PC-9 (cell line): Measurements from ENCODE around the gene ERC2. TPM values are rescaled to one million over a fixed set of nuclear protein-coding genes. Genes with fewer than 3 reads are reported as not detected.

Experiments
- BruUV-seq: library from RNA; stranded (reverse); fragments of 400-500 nt; replicated peaks from 2 replicates; lab custom pipeline; 2021; lab: Mats Ljungman, UMichigan
- CTCF ChIA-PET: fragments of 300-600 bp; sonication (Branson Sonifier 250); formaldehyde crosslinking; loops from one replicate; lab custom pipeline; 2022; ENCODE audit warnings: antibody characterized with exemption; lab: Charles Lee
- POLR2A ChIA-PET: fragments of 300-600 bp; sonication (Branson Sonifier 250); formaldehyde crosslinking; loops from one replicate; lab custom pipeline; 2022; ENCODE audit warnings: antibody characterized with exemption; ENCODE audit not compliant: unreplicated experiment; lab: Charles Lee
- DNase-seq, 2 experiments: peaks; one replicate each; pipeline versions ENCODE4 v3.0.0 to v3.0.0-alpha.2; 2015 to 2022; ENCODE audit warnings: mixed read lengths in 1 of 2
- H2AFZ ChIP-seq: fragments of 200-600 bp; sonication (generic); 2 replicates; pipeline ENCODE4 v1.8.1; 2017; ENCODE audit warnings: antibody characterized with exemption
- H3F3A ChIP-seq: fragments of 200-600 bp; sonication (generic); 2 replicates; pipeline ENCODE4 v1.8.1; 2017; ENCODE audit warnings: antibody characterized with exemption, mild to moderate bottlenecking, low read depth; ENCODE audit not compliant: insufficient read depth
- H3K27ac ChIP-seq: fragments of 200-600 bp; sonication (generic); 2 replicates; pipeline ENCODE4 v1.6.1; 2016; ENCODE audit warnings: mixed run types
- H3K27me3 ChIP-seq: fragments of 200-600 bp; sonication (generic); 2 replicates; pipeline ENCODE4 v1.6.1; 2016; ENCODE audit warnings: low read depth, mixed run types; ENCODE audit not compliant: insufficient read depth
- H3K36me3 ChIP-seq: fragments of 200-600 bp; sonication (generic); 2 replicates; pipeline ENCODE4 v1.6.1; 2016; ENCODE audit warnings: low read depth, mixed run types
- H3K4me1 ChIP-seq: fragments of 200-600 bp; sonication (generic); replicated peaks from 2 replicates; pipeline ENCODE4 v1.6.1; 2016; ENCODE audit warnings: mixed run types; ENCODE audit not compliant: insufficient read depth
- H3K4me2 ChIP-seq: fragments of 200-600 bp; sonication (generic); 2 replicates; pipeline ENCODE4 v1.6.1; 2017; ENCODE audit warnings: mixed run types
- H3K4me3 ChIP-seq: fragments of 200-600 bp; sonication (generic); 2 replicates; pipeline ENCODE4 v1.6.1; 2016; ENCODE audit warnings: mixed run types
- H3K79me2 ChIP-seq: fragments of 200-600 bp; sonication (generic); 2 replicates; pipeline ENCODE4 v1.6.1; 2017; ENCODE audit warnings: low read depth, mixed run types
- H3K9me2 ChIP-seq: fragments of 200-600 bp; sonication (generic); 2 replicates; pipeline ENCODE4 v1.8.1; 2017; ENCODE audit warnings: mild to moderate bottlenecking; ENCODE audit not compliant: insufficient read depth
- H3K9me3 ChIP-seq: fragments of 200-600 bp; sonication (generic); 2 replicates; pipeline ENCODE4 v1.8.1; 2016; ENCODE audit warnings: low read depth; ENCODE audit not compliant: insufficient read depth
- H4K20me1 ChIP-seq: fragments of 200-600 bp; sonication (generic); 2 replicates; pipeline ENCODE4 v1.8.1; 2017; ENCODE audit not compliant: insufficient read depth
- EZH2 ChIP-seq: fragments of 200-600 bp; sonication (generic); IDR thresholded peaks from 2 replicates; pipeline ENCODE4 v1.8.0; 2017; ENCODE audit warnings: antibody characterized with exemption, low read depth
- intact Hi-C: fragments of 100-400 bp; cut with micrococcal nuclease; formaldehyde crosslinking; loops from one replicate; pipeline ENCODE4 v1.10.0; 2022; ENCODE audit not compliant: unreplicated experiment
- total RNA-seq: library from RNA; stranded (reverse); gene quantifications from 2 replicates; pipeline ENCODE4 v1.2.3, GENCODE V29; 2021
- TF ChIP-seq, protein P1 (sequence below): fragments of 200-600 bp; sonication (generic); conservative IDR thresholded peaks from 2 replicates; pipeline ENCODE4 v1.6.1; 2017; ENCODE audit warnings: mixed run types, antibody characterized with exemption, mild to moderate bottlenecking, moderate library complexity

ERC2 gene
- total RNA-seq, 1 experiment from 2014 or later, result 1.4 TPM

DNA sequence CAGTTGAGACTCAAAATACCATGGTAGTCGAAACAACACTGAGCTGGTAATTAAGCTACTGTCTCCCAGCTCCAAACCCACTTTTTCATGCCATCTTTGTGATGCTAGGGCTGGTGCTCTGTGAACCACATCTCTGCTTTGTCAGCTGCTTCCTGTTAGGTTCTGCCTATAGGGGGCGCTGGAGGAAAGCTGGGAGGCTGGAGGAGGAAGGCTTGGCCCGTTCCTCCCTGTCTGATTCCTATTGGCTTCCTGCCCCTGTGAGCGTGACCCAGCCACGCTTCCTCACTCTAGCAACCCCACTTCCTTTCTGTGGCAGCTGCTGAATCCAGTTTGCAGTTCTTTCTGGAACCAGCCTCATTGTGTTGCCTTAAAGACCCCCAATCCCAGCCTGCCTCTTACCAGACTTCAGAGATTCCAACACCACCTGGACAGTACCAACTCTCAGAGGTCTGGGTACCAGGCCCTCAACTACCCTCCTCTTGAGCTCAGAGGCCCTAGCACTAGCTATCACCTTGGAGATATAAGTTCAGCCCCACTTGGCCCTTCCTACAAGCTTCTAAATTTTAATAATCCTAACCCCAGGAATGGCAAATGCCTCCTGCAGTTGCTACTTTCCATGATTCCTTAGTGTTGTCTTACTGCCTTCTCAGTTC is 120.9 kb downstream of the ERC2 start:
- Histone ChIP-seq H3K4me3 (no peak overlapping the region), H3K9me2 (no peaks in the 10 kb centered on the region), H3K36me3 (no peaks in the 10 kb centered on the region), H3F3A (no peaks in the 10 kb centered on the region), H3K79me2 (no peaks in the 10 kb centered on the region), H3K9me3 (no peaks in the 10 kb centered on the region), H3K27me3 (no peaks in the 10 kb centered on the region), H2AFZ (no peak overlapping the region), H3K4me2 (no peak overlapping the region), H3K27ac (no peak overlapping the region), H4K20me1 (no peaks in the 10 kb centered on the region), H3K4me1 (no peaks in the 10 kb centered on the region)
- ChIA-PET POLR2A (no interaction called here), CTCF (interaction anchor here (0.5 to 0.6 kb wide), 2 partner anchors 274 to 355 kb away, joined by 3 to 7 read pairs; no protein-coding TSS in a partner anchor)
- intact Hi-C loops, result no loop called here
- DNase-seq, result no peak
- no TSS peak for BruUV-seq
- TF ChIP-seq EZH2, result no peak
- TF ChIP-seq, protein P1, sequence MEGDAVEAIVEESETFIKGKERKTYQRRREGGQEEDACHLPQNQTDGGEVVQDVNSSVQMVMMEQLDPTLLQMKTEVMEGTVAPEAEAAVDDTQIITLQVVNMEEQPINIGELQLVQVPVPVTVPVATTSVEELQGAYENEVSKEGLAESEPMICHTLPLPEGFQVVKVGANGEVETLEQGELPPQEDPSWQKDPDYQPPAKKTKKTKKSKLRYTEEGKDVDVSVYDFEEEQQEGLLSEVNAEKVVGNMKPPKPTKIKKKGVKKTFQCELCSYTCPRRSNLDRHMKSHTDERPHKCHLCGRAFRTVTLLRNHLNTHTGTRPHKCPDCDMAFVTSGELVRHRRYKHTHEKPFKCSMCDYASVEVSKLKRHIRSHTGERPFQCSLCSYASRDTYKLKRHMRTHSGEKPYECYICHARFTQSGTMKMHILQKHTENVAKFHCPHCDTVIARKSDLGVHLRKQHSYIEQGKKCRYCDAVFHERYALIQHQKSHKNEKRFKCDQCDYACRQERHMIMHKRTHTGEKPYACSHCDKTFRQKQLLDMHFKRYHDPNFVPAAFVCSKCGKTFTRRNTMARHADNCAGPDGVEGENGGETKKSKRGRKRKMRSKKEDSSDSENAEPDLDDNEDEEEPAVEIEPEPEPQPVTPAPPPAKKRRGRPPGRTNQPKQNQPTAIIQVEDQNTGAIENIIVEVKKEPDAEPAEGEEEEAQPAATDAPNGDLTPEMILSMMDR, result no peak

DNA sequence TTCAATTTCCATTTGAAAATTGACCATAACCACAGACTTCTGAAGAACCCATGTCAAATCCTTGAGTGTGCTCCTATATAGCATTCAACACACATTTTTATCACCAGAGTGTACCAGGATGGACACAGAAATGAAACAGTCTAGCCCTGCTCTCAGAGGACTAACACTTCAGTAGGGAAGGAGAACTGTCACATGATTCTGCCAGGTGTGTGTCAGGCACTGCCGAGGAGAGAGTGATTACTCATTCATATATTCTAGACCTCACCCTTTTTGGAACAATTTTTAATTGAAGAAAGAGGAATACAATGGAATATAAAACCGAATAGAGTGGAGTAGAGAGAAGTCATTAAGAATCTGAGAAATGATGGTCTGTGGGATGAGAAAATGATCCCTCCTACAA is 125.8 kb downstream of the ERC2 start:
- no peak overlapping the region for H3K27ac ChIP-seq
- H3K9me2 ChIP-seq, result no peaks in the 10 kb centered on the region
- no peak overlapping the region for H3K4me2 ChIP-seq
- ChIA-PET POLR2A (no interaction called here), CTCF (no interaction called here)
- no peak for DNase-seq
- H3K36me3 ChIP-seq, result no peaks in the 10 kb centered on the region
- no peak for TF ChIP-seq EZH2
- TF ChIP-seq, protein P1, result no peak
- no peaks in the 10 kb centered on the region for H3K4me1 ChIP-seq
- no peak overlapping the region for H3K4me3 ChIP-seq
- H2AFZ ChIP-seq, result no peak overlapping the region
- no TSS peak for BruUV-seq
- H3F3A ChIP-seq, result no peaks in the 10 kb centered on the region
- no peaks in the 10 kb centered on the region for H3K27me3 ChIP-seq
- no peaks in the 10 kb centered on the region for H3K79me2 ChIP-seq
- intact Hi-C loops, result no loop called here
- no peaks in the 10 kb centered on the region for H3K9me3 ChIP-seq
- no peaks in the 10 kb centered on the region for H4K20me1 ChIP-seq

DNA sequence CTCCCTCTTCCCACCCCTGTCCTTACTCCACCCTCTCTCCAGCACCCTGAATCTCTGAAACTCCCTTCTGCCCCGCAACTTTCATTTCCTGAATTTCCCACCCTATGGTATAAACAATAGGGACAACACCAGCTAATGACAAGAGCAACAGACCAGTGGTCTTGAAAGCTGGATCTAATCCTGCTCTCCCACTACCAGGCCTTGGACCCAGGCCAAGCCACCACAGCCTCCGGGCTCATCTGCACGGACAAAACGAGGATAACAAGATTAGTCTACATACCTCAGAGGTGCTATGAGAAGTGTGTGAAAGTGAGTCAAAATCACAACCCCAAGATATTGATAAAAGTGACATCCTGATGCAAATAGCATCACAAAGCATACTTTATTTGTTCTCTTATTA is 128.6 kb downstream of the ERC2 start:
- no peaks in the 10 kb centered on the region for H3K27me3 ChIP-seq
- CTCF ChIA-PET, result no interaction called here
- H3K4me1 ChIP-seq, result no peaks in the 10 kb centered on the region
- H2AFZ ChIP-seq, result no peak overlapping the region
- no peaks in the 10 kb centered on the region for H3K36me3 ChIP-seq
- H3F3A ChIP-seq, result no peaks in the 10 kb centered on the region
- no peaks in the 10 kb centered on the region for H3K9me3 ChIP-seq
- H4K20me1 ChIP-seq, result no peaks in the 10 kb centered on the region
- intact Hi-C loops, result loop anchor here (1.0 to 2.0 kb wide), 2 partner anchors 108 to 155 kb away; no protein-coding TSS in a partner anchor
- H3K4me3 ChIP-seq, result no peak overlapping the region
- H3K4me2 ChIP-seq, result no peak overlapping the region
- H3K9me2 ChIP-seq, result no peaks in the 10 kb centered on the region
- POLR2A ChIA-PET, result no interaction called here
- no peak for TF ChIP-seq EZH2
- TF ChIP-seq, protein P1, result no peak
- H3K27ac ChIP-seq, result no peak overlapping the region
- BruUV-seq, result no TSS peak
- DNase-seq, result no peak
- no peaks in the 10 kb centered on the region for H3K79me2 ChIP-seq
